GM19455 (cell line): ENCODE data around the gene ATP6V1G3.
"Not testable (repeated sequence)": the region's sequence is repeated elsewhere in the genome, so short reads cannot be mapped to it uniquely, and the experiment has no call there.

Experiments
- ATAC-seq: cut with Tn5 transposase; IDR thresholded peaks from one replicate; pipeline ENCODE4 v1.9.1; 2021; ENCODE audit not compliant: unreplicated experiment

The ATP6V1G3 gene

GRCh38 chr1:198498103-198498385 is 42.4 kb downstream of the ATP6V1G3 start:
- ATAC-seq, result no peak

- no peak for ATAC-seq
Measured at GRCh38 chr1:198497326-198498102, 43.0 kb downstream of the ATP6V1G3 start.

GRCh38 chr1:198496216-198497143 is 44.0 kb downstream of the ATP6V1G3 start:
- no peak for ATAC-seq

GRCh38 chr1:198495631-198496030 is 44.8 kb downstream of the ATP6V1G3 start:
- ATAC-seq, result no peak

- ATAC-seq, result no peak
Measured at GRCh38 chr1:198494658-198495103, 45.8 kb downstream of the ATP6V1G3 start.

- no peak for ATAC-seq
Measured at GRCh38 chr1:198494139-198494538, 46.3 kb downstream of the ATP6V1G3 start.

GRCh38 chr1:198493329-198493728 is 47.2 kb downstream of the ATP6V1G3 start:
- no peak for ATAC-seq

GRCh38 chr1:198492872-198493271 is 47.6 kb downstream of the ATP6V1G3 start:
- no peak for ATAC-seq

GRCh38 chr1:198491596-198491995 is 48.9 kb downstream of the ATP6V1G3 start:
- ATAC-seq, result no peak

- ATAC-seq, result no peak
Measured at GRCh38 chr1:198491028-198491427, 49.5 kb downstream of the ATP6V1G3 start.

- ATAC-seq, result no peak
Measured at GRCh38 chr1:198490224-198490623, 50.3 kb downstream of the ATP6V1G3 start.

- ATAC-seq, result no peak
Measured at GRCh38 chr1:198486903-198487302, 53.6 kb downstream of the ATP6V1G3 start.

- ATAC-seq, result no peak
Measured at GRCh38 chr1:198483645-198484044, 56.8 kb downstream of the ATP6V1G3 start.

- no peak for ATAC-seq
Measured at GRCh38 chr1:198483006-198483405, 57.5 kb downstream of the ATP6V1G3 start.

GRCh38 chr1:198481661-198482060 is 58.8 kb downstream of the ATP6V1G3 start:
- ATAC-seq, result no peak

GRCh38 chr1:198480876-198481275 is 59.6 kb downstream of the ATP6V1G3 start:
- ATAC-seq, result no peak

- ATAC-seq, result not testable (repeated sequence)
Measured at GRCh38 chr1:198477354-198477753, 63.1 kb downstream of the ATP6V1G3 start.
